ENCODE results near the gene TEKT3.

TEKT3 gene

DNA sequence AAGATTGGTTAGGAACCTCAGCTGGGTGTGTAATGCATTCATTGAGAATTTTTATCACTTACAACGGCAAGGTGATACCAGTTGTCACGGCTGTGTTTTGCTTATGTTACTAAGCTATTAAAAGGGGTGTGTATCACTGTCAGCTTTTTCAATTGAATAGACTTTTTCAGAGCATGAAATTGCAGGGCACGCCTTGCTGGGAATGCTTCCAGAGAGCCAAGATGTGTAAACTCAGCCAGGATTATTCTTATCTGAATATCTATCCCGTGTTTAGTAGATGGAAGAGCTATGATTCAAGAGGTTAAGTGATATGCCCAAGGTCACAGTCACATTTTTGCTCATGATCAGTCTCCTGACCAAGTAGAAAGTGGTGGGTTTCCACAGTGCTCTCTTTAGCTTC is 6.6 kb upstream of the TEKT3 start:
- no peak for DNase-seq

DNA sequence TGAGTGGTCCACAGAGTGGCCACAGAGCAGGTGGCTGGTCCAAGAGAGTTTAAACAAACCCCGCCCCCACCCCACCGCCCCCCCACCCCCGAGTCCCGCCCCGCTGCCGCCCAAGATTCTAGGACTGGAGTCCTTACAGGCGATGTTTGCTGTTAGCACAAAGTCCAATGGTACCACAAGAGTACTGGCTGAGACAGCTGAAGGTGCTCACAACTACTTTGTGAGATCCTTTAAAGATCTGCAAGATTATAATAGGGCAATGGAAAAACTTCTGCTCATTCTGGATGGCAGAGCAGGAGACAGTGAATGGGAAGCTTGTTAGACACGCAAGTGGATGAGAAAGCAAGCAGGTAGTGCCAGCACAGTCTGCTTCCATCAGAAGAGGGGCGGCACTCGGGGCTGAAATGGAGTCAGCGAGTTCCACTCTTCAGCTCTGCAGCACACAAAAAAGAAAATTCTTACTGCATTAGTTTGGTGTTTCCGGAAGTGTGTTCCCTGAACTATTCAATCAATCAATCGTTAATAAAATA is 4.7 kb upstream of the TEKT3 start:
- DNase-seq: no peak

DNA sequence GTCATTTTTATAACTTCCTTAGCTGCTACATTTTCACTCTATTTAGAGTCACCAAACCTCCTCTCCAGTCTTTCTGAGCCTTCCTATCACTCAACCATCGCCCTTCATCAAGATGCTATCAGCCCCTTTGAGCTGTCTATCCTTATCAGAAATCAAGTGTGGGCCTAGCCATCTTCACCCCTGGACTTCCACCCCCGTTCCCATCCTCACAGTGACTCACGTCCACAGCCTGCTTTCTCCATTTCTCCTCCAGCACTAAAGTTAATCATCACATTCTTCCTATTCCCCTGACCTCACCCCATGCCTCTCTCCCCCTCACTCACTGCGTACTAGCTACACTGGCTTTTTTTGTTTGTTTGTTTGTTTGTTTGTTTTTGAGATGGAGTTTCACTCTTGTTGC is 2.4 kb upstream of the TEKT3 start:
- DNase-seq: no peak

DNA sequence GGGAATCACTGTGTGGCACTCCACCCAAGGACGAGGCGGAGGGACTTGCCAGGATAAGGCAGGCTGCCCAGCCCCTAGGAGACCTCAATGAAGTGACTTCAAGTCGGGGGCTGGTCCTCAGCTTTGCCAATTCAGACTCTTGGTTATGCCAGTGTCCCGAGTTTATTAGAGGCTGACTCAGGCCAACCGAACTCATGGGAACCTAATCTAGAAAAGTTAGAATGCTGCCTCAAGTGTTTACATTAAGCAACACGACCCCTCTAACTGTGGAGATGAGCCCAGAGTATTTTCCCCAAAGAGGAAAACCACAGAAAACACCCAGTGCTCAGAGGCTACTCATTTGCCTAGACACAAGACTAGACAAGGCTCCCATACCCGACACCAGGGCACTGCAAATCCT is 1.1 kb upstream of the TEKT3 start:
- DNase-seq: no peak

DNA sequence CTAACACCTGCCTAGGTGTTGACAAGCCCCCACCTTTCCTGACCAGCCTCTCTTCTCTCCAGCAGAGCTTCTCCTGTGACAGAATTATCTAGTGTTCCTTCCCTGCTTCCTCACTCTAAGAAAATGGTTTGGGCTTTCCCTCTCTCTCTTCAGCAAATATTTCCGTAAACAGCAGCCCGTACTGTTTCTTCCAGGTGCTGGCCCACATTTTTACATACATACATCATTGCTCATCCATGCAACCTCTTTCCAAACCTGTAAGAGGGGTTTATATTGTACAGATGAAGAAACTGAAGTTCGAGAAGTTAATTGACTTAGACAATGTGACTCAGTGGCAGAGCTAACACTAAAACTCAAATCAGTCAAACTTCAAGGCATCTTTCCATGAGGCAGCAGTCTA is 569 bp upstream of the TEKT3 start:
- no peak for DNase-seq

DNA sequence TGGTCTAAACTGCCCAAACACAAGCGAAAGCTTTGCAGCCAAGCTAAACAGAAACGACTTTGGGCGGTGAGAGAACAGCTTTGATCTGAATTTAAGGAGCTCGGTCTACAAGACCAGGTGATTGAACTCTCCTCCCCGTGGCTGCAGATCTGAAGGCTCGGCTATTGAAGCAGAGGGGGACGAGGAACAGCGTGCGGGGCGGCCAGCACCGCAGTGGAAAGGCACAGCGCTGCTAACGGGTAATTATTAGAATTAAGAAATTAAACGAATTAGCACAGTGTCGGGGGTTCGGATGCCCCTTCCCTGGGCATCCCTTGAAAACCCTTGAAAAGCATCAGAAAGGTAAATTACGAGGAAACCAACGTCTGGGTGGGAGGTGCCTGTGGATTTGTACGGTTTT is 431 bp downstream of the TEKT3 start:
- no peak for DNase-seq

DNA sequence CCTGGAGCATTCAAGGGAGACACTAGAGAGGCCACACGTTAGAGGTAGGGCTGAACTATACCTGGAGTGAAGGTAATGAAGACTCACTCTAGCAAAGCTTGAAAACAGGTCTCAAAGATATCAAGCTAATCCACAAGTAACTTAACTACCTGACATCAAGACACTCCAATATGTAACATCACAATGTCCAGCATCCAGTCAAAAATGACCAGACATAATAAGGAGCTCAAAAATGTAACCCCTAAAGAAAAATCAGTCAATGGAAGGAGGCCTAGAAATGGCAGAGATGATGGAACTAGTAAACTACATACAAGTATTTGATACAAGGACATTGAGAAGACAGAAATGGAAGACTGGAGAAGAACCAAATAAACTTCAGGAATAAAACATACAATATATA is 6.0 kb downstream of the TEKT3 start:
- no peak for DNase-seq

DNA sequence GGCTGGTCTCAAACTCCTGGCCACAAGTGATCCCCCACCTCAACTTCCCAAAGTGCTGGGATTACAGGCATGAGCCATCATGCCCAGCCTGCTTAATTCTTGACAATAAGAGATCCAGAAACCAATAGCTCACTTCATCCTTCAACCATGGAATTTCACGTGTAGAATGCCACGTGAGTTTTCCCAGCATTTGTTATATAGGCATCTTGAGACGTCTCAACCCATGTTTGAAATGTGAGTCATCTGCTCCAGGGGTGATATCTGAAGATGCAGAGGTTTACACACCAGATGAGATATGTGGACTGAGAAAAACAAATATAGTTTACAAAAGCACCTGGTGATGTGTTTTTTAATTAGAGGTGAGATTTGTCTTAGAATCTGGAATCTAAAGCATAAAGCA is 7.1 kb downstream of the TEKT3 start:
- no peak for DNase-seq

DNA sequence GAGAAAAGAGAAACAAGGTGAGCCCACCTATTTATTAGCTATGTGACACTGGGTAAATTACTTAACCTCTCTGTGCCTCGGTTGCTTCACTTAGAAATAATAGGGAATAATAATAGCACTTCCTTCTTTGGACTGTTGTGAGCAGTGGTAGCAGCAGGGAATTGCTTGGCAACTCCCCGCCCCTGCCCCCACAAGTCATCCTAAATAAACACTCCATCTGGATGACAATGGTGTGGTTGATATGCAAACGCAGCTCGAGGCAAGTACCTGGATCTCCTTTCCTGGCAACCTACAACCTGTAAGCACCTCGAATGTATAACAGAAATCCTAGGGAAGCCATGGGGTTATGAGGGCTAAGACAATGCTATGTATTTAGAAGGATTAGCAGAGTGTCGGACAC is 9.1 kb downstream of the TEKT3 start:
- DNase-seq: no peak

DNA sequence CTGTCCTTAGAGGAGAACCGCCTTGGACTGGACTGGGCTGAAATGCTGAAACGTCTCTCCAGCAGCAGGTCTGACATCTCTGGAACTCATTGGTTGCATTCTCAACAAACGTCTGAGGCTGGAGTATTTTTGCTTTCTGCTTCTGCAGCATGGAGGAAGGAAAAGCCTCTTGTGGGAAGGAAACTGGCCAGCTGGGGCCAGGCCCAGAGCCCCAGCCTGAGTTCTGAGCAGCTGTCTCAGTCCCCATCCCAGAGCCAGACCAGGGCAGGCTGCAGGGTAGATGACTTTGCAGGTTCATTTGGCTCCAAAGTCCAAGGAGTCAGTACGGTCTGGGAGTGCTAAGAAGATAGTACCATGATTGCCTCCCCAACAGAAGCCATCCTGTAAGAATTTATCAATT is 18.3 kb downstream of the TEKT3 start:
- no peak for DNase-seq

DNA sequence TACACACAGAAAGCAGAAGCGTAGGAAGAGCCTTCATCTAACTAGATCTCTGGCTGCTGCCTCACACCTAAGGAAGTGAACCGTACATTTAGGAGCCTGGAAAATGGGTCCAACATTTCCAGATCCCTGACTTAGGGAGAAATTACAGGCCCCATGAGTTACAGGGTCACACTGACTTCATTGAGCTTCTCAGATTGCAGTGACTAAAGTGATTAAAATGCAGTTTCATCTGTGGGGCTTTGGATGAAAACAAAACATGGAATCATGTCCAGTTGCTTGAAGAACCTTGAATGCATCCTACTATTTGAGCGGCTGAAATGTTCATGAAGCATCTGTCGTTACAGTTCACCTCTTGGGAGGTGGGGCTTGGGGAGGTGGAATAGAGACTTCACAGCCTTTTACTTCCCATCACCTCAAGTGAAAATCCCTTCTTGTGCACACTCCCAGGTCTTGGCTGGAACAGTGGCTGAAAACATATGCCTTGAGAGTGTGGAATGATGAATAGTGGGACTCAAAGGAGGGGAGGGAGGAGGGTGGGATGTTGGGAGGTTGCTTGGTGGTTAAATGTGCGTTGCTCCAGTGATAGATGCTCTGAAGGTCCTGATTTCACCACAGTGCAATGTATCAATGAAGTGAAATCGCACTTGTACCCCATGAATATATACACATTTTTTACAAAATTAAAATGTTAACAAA is 19.7 kb downstream of the TEKT3 start:
- DNase-seq: no peak

DNA sequence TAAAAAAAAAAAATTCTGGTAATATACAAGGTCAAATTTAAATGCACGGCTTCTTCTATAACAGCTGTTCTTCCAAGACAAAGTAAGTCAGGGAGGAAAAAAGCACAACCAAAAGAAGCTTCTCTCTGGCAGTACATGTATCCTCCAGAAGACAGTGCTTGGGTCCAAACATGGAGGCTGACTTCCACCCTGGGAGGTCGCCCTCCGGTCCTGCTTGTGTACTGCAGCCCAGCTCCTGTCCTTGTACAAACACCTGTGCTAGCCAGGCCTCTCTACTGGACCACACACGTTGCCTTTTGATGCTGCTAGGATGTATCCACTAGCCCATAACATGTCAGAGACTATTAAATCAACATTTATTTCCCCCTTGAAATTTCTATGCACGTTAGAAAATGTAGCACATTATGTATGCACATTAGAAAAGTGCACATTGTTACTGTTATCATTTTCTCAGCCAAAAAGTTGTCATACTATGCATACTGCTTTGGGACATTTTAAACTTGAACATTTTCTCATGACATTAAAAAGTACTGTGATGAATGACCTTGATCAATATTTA is 21.9 kb downstream of the TEKT3 start:
- no peak for DNase-seq

DNA sequence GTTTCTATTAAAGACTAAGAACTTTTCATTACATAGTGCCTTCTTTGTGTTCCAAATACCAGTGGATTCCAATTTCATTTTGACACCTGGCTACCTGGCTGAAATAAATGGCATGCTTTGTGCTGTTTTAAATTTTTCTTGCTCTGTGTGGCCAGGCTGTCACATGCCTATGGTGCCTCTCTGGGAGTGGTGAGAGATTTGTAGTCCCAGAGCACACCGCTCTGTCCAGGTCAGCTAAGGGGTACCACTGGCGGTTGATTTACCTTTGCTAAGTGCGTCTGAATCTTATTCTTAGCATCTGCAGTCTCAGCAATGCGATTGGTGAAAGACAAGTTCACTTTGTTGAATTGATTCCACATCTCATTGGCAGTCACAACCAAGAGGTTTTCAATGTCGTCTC is 29.4 kb downstream of the TEKT3 start:
- no peak for DNase-seq

DNA sequence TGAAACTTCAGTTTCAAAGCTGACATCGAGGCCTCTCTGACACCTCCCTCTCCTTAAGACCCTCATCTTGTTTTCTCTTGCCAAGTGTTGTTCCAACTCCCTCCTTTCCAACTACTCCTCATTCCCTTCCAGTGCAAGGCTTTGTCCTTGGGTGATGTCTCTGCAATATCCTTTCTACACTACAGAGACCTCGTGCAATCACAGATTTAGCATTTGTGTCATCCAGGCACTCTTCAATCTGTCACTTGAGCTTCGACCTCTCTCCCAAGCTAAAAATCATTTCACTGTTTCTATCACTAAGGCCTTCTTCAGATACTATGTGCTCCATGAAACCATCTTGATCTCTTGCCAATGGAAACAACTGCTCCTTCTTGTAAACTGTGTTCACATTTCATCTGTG is 31.6 kb downstream of the TEKT3 start:
- no peak for DNase-seq

DNA sequence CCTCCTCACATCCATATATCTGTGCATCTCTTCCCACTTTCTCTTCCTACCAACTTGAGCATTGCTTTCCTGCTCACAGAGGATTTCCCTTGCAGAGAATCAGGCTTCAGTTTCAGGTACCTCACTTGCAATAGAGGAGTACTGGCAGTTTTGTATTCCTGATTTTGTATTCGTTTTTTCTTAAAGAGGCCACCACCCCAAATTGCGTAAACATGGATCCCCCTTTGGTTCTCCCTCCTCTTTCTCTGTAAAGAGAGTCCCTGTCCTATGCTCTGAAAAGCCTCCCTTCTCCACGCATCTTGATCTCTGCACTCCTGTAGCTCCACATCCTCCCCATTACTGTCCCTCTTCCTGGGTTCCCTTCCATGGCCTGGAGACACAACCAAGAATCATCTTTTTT is 32.2 kb downstream of the TEKT3 start:
- DNase-seq: no peak

DNA sequence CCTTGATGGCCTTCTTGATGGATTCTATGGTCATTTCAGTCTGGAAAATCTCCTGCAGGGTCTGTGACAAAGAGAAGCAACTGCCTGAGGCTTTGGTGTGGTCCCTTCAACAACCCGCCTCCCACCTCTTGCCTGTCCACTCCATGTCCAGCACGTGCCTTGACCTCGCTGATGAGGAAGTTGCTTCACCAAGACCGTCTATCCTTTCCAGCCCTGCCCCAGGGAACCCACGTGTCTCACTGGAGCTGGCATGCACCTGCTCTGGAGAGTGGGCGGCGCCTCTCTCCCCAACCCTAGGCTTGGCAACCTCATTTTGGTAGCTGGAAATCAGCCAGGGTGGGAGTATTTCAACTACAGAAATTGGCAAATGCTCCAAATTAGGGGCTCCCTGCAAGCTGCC is 32.6 kb downstream of the TEKT3 start:
- DNase-seq: no peak

DNA sequence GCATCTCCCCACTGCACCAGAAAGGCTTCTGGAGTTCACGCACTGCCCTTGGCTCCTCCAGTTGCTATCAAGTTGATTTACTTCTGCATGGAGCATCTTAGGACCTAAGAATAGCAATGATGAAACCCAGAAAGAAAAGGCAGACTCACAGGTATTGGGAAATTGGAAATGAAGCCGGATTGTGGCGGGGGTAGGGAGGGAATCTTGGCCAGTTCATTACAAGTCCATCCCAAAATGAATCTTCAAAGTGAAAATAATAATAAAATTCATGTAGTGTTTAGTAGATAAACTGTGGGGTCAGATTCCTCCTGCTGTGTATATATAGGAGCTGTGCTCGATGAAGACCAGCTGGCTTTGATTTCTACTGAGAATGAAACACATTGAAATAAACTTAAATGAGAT is 33.7 kb downstream of the TEKT3 start:
- DNase-seq: no peak

DNA sequence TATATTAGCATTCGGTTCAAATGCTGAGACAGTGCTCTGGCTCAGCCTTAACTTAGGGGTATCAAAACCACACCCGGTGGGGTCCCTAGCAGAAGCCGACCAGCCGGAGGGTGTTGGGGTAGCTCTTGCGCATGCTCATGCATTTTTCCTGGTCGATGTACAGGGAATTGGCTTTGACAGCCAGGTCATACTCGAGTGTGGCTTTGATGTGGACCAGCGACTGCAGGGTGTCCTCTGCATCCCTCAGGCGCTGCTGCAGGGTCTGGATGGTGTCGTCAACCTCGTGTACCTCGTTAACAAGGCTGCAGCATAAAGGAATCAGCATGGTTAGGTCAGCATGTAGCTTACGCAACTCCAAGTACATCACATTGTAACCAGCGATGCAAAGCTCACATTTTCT is 37.5 kb downstream of the TEKT3 start:
- DNase-seq: no peak

DNA sequence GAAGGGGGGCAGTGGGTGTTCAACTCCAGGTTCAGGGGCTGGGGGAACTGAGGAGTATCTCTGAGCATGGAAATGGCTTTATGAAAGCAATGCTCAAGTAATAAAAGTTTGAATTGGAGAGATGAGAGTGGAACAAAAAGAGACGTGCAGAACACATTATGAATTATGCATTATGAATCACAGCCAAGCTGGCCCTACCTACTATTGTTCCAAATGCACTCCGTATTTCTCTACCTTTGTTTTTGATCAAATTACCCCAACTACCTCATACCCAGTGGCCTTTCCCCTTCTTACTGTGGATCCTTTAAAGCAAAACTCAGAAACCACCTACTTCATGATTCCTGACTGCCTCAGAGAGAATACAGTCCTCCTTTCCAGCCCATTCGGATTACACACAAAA is 38.1 kb downstream of the TEKT3 start:
- DNase-seq: no peak

DNA sequence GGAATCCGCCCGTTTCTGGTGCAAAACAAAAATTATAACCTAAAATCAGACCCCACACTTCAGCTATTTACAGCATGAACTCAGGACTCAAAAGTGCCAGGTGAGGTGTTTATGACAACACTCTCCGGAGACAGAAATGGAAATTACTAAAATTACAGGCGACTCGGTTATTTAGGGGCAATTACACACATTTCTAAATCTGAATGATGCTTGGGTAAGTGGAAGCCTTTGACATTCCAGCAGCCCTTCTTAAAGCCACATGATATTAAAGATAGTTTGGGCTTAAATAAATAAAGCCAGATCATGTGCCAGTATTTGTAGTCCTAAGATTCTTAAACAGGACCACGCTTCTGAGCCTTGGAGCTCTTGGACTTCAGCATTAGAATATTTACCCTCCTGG is 39.6 kb downstream of the TEKT3 start:
- DNase-seq: no peak

DNA sequence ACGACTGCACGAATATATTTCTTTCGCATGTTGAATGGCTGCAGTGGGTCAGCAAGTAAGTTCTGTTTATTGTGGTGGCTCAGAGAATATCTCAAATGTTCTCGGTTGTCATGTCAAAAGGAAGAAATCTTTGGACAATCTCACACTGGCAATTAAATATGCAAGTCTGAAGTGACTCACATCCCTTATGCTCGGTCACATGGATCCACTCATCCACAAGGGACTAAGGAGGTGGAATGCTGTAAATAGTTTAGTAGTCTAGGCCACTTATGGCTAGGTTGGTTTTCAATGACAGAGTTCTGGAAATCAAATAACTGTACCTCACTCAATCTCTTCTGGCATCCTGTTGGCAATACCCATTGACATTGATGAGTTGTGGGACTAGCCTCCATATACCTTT is 43.2 kb downstream of the TEKT3 start:
- no peak for DNase-seq

DNA sequence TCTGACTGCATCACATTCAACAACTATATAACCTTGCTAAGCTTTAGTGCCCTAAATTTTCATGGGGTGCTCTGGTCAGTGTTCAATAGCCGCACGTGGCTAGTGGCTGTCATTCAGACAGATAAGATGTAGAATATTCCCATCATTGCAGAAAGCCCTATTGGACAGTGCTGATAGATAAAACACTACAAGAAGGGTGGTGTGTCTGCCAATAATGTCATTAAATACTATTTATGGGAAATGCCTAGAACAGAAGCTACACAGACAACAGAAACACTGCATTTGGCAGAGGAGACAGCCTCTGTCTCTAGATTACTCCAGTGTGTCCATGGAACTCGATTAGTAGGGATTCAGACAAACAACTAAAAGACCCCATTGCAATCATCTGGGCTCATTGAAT is 47.8 kb downstream of the TEKT3 start:
- DNase-seq: no peak

DNA sequence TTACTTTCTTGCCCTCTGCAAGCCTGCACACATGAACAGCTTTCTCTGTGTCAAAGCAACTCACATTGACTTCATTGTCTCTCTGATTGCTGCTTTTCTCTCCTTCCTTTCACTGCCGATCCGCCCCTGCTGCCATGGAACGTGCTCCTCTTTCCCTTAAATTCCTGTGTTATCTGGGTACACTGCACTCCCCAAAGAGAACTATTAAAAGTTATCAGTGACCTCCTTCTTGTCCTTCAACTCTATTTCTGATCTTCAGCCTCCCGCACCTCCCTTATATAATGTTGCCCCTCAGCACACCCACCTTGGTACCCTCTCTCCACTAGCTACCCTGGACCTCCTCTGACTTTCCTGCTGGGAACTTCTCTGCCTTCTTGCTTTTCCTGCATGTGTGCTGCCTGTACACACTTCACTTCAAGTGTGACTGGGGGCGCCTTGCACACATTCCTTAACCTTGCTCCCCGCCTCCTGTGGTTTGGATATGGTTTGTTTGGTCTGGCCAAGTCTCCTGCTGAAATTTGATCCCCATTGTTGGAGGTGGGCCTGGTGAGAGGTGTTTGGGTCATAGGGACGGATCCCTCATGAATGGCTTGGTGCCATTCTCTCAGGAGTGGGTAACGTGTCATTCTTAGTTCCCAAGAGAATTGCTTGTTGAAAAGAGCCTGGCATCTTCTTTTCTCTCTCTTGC is 49.6 kb downstream of the TEKT3 start:
- no peak for DNase-seq

DNA sequence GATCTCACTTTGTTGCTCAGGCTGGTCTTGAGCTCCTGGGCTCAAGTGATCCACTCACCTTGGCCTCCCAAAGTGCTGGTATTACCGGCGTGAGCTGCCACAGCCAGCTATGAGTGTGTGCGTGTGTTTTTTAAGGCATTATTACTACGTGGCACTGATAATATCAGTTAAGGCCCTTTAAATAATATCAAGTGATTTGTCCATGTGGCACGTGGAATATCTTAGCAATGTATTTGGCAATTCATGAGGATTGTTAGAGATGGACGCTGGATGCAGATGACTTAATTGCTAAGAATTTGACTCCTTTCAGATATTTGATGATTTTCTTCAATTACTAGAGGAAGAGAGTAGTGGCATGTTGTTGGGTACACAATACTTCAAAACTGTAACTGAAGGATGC is 50.8 kb downstream of the TEKT3 start:
- DNase-seq: no peak

Data from stimulated activated CD4-positive, alpha-beta T cell treated with anti-CD3 and anti-CD28 coated beads, Interleukin-4, amount 100 ng/mL, for 24 hours (primary cell).